Kidney (tissue), 14 donors: Measurements from ENCODE around the gene KIAA0232. TPM values are rescaled to one million over a fixed set of nuclear protein-coding genes. Genes with fewer than 3 reads are reported as not detected.
"Not testable (repeated sequence)": the region's sequence is repeated elsewhere in the genome, so short reads cannot be mapped to it uniquely, and the experiment has no call there.

Experiments used
- DNase-seq, 5 donors: peaks; one replicate each; pipeline ENCODE4 v3.0.0-alpha.2; 2013 to 2020
- FAIRE-seq: peaks from 2 replicates; lab custom pipeline; 2012; peaks lifted over from hg19 to GRCh38; lab: Jason Lieb, UNC
- H3K27ac ChIP-seq, 2 donors: one replicate each; pipeline ENCODE4 v1.7.0; 2013; ENCODE audit warnings: low read depth in 2 of 2, low read length in 2 of 2, inconsistent platforms in 1 of 2
- H3K27me3 ChIP-seq: one replicate; pipeline ENCODE4 v1.7.1; 2013; ENCODE audit warnings: low read length, inconsistent platforms; ENCODE audit not compliant: control insufficient read depth, insufficient read depth
- H3K36me3 ChIP-seq, 3 donors: one replicate each; pipeline versions ENCODE4 v1.7.0 to v1.7.1; 2013; ENCODE audit warnings: low read length in 3 of 3, control low read depth in 1 of 3, inconsistent platforms in 1 of 3; ENCODE audit not compliant: insufficient read depth in 3 of 3, control insufficient read depth in 2 of 3
- H3K4me1 ChIP-seq, 3 donors: one replicate each; pipeline versions ENCODE4 v1.7.0 to v1.7.1; 2013; ENCODE audit warnings: low read length in 3 of 3, inconsistent platforms in 1 of 3, low read depth in 1 of 3; ENCODE audit not compliant: control insufficient read depth in 2 of 3, insufficient read depth in 2 of 3
- H3K4me3 ChIP-seq, 3 donors: one replicate each; pipeline versions ENCODE4 v1.7.0 to v1.8.1; 2013; ENCODE audit warnings: low read length in 3 of 3, control low read depth in 1 of 3, inconsistent platforms in 1 of 3
- H3K9ac ChIP-seq, 3 donors: one replicate each; pipeline versions ENCODE4 v1.7.0 to v1.7.1; 2013; ENCODE audit warnings: low read length in 3 of 3, control low read depth in 1 of 3, inconsistent platforms in 1 of 3
- H3K9me3 ChIP-seq, 3 donors: one replicate each; pipeline versions ENCODE4 v1.7.0 to v1.7.1; 2013; ENCODE audit warnings: low read length in 3 of 3, control low read depth in 1 of 3, inconsistent platforms in 1 of 3; ENCODE audit not compliant: control insufficient read depth in 2 of 3, insufficient read depth in 1 of 3
- CTCF ChIP-seq: IDR thresholded peaks from 3 replicates; pipeline ENCODE4 v1.5.1; 2012; ENCODE audit warnings: mild to moderate bottlenecking, moderate library complexity, borderline replicate concordance; ENCODE audit not compliant: insufficient read depth; ENCODE audit errors: extremely low read depth
- intact Hi-C: fragments of 100-400 bp; cut with DNase I; formaldehyde crosslinking; loops from one replicate; pipeline ENCODE4 v1.11.1; 2022
- polyA plus RNA-seq: library from polyadenylated mRNA; stranded (reverse); fragments of 350-450 nt; fragmentation: Illumina TruSeq; extraction: RNeasy Lipid Tissue Mini Kit (QIAGEN cat#74804); gene quantifications from one replicate; pipeline ENCODE4 v1.2.3, GENCODE V29; 2014; ENCODE audit warnings: low read depth, low replicate concordance; ENCODE audit not compliant: insufficient read depth
- total RNA-seq: library from RNA; stranded (reverse); fragmentation: NEBNext Ultra II Directional; extraction: Animal tissue kit (Norgen Biotek cat#: 25700); gene quantifications from one replicate; pipeline ENCODE4 v1.2.1, GENCODE V29; 2021
- donor health status: control.
- donor health status: control.
- donor health status: control.
- donor health status: control.
- donor health status: control.
- donor health status: DM: yes; HTN: yes; CAD: no.
- donor health status: Normal renal cell carcinoma (clear cell type).

The KIAA0232 gene
- total and polyA plus RNA-seq, 2 donors from 2014 or later, result 14.0 to 39.9 TPM

- H3K4me1 ChIP-seq, result peaks cover 0 to 42% (median 39%) of the 10 kb centered on the region in 3 donors
- no peak overlapping the region for H3K9ac ChIP-seq
- intact Hi-C loops, result no loop called here
- H3K36me3 ChIP-seq, result no peaks in the 10 kb centered on the region
- no peaks in the 10 kb centered on the region for H3K27me3 ChIP-seq
- no peaks in the 10 kb centered on the region for H3K9me3 ChIP-seq
- TF ChIP-seq CTCF, result no peak
- H3K4me3 ChIP-seq, result no peak overlapping the region
- FAIRE-seq, result no peak
- no peak overlapping the region for H3K27ac ChIP-seq
- DNase-seq, result no peak
Measured at GRCh38 chr4:6889101-6889735, 106.7 kb downstream of the KIAA0232 start.

- DNase-seq (no peak), FAIRE-seq (no peak)
- Histone ChIP-seq H3K27me3 (no peaks in the 10 kb centered on the region), H3K36me3 (no peaks in the 10 kb centered on the region), H3K27ac (no peak overlapping the region), H3K9me3 (no peaks in the 10 kb centered on the region), H3K4me1 (peaks cover 0 to 42% (median 39%) of the 10 kb centered on the region in 3 donors), H3K9ac (no peak overlapping the region), H3K4me3 (no peak overlapping the region)
- TF ChIP-seq CTCF, result no peak
- intact Hi-C loops, result no loop called here
Measured at GRCh38 chr4:6889736-6890324, 107.3 kb downstream of the KIAA0232 start.

- Histone ChIP-seq H3K9ac (no peak overlapping the region), H3K27me3 (no peaks in the 10 kb centered on the region), H3K27ac (no peak overlapping the region), H3K4me1 (peaks cover 0 to 41% (median 39%) of the 10 kb centered on the region in 3 donors), H3K36me3 (no peaks in the 10 kb centered on the region), H3K9me3 (no peaks in the 10 kb centered on the region), H3K4me3 (no peak overlapping the region)
- no peak for TF ChIP-seq CTCF
- DNase-seq (no peak), FAIRE-seq (no peak)
- intact Hi-C loops, result no loop called here
Measured at GRCh38 chr4:6890358-6890757, 107.8 kb downstream of the KIAA0232 start.

GRCh38 chr4:6890971-6891370 is 108.4 kb downstream of the KIAA0232 start:
- H3K9ac ChIP-seq, H3K36me3 ChIP-seq, FAIRE-seq, intact Hi-C loops, H3K4me3 ChIP-seq, H3K27me3 ChIP-seq, H3K27ac ChIP-seq, H3K9me3 ChIP-seq, DNase-seq: not testable (repeated sequence)
- peaks cover 0 to 35% (median 33%) of the 10 kb centered on the region in 3 donors for H3K4me1 ChIP-seq
